ENCODE data around the gene GLS. TPM values are rescaled to one million over a fixed set of nuclear protein-coding genes. Genes with fewer than 3 reads are reported as not detected.
"Not testable (repeated sequence)": the region's sequence is repeated elsewhere in the genome, so short reads cannot be mapped to it uniquely, and the experiment has no call there.

Gene GLS
- total RNA-seq, 3 donors from 2014 or later: 96.7 to 157 (median 133) TPM

GRCh38 chr2:190950566-190950991 is 70.0 kb downstream of the GLS start:
- no peaks in the 10 kb centered on the region for H3K27me3 ChIP-seq
- no peaks in the 10 kb centered on the region for H3K9me3 ChIP-seq
- H3K27ac ChIP-seq: no peak overlapping the region
- intact Hi-C loops (cut with DNase I; ENCODE audit: low total_unique reads): no loop called here
- no peak for TF ChIP-seq CTCF (IDR thresholded peaks at IDR 0.05)
- no peak for TF ChIP-seq POLR2A (IDR thresholded peaks at IDR 0.05)
- TF ChIP-seq POLR2AphosphoS5 (IDR thresholded peaks at IDR 0.05): no peak
- peaks cover 0 to 6% of the 10 kb centered on the region in 2 donors for H3K4me1 ChIP-seq
- no peaks in the 10 kb centered on the region for H3K36me3 ChIP-seq
- no peak for DNase-seq (ENCODE audit: low spot score in 2 of 2)
- no peak overlapping the region for H3K4me3 ChIP-seq

GRCh38 chr2:190953257-190953656 is 72.6 kb downstream of the GLS start:
- Histone ChIP-seq H3K4me1 (peaks cover 0 to 6% of the 10 kb centered on the region in 2 donors), H3K27me3 (no peaks in the 10 kb centered on the region), H3K9me3 (no peaks in the 10 kb centered on the region), H3K36me3 (no peaks in the 10 kb centered on the region), H3K4me3 (no peak overlapping the region), H3K27ac (no peak overlapping the region)
- TF ChIP-seq POLR2AphosphoS5 (IDR thresholded peaks at IDR 0.05) (no peak), CTCF (IDR thresholded peaks at IDR 0.05) (no peak), POLR2A (IDR thresholded peaks at IDR 0.05) (no peak)
- DNase-seq (ENCODE audit: low spot score in 2 of 2): no peak
- intact Hi-C loops (cut with DNase I; ENCODE audit: low total_unique reads): no loop called here

- intact Hi-C loops (cut with DNase I; ENCODE audit: low total_unique reads): loop anchor here (5.0 kb wide), 1 partner anchor 1468 kb away; no protein-coding TSS in a partner anchor
- TF ChIP-seq POLR2A (IDR thresholded peaks at IDR 0.05): no peak
- TF ChIP-seq CTCF (IDR thresholded peaks at IDR 0.05): no peak
- TF ChIP-seq POLR2AphosphoS5 (IDR thresholded peaks at IDR 0.05): no peak
- Histone ChIP-seq H3K4me3 (no peak overlapping the region), H3K36me3 (no peaks in the 10 kb centered on the region), H3K27ac (no peak overlapping the region), H3K27me3 (no peaks in the 10 kb centered on the region), H3K4me1 (no peaks in the 10 kb centered on the region), H3K9me3 (no peaks in the 10 kb centered on the region)
- no peak for DNase-seq (ENCODE audit: low spot score in 2 of 2)
Measured at GRCh38 chr2:190959911-190960788, 79.5 kb downstream of the GLS start.

GRCh38 chr2:190961117-190961516 is 80.5 kb downstream of the GLS start:
- H3K27ac ChIP-seq; H3K4me3 ChIP-seq; H3K36me3 ChIP-seq; DNase-seq (ENCODE audit: low spot score in 2 of 2); H3K27me3 ChIP-seq; H3K9me3 ChIP-seq; H3K4me1 ChIP-seq: not testable (repeated sequence)
- intact Hi-C loops (cut with DNase I; ENCODE audit: low total_unique reads): loop anchor here (5.0 kb wide), 1 partner anchor 1469 kb away; no protein-coding TSS in a partner anchor

GRCh38 chr2:190961918-190962487 is 81.4 kb downstream of the GLS start:
- H3K27me3 ChIP-seq: no peaks in the 10 kb centered on the region
- H3K27ac ChIP-seq: no peak overlapping the region
- no peaks in the 10 kb centered on the region for H3K36me3 ChIP-seq

More at GRCh38 chr2:190961918-190962487, 81.4 kb downstream of the GLS start:
- Histone ChIP-seq H3K4me3 (no peak overlapping the region), H3K9me3 (no peaks in the 10 kb centered on the region), H3K4me1 (no peaks in the 10 kb centered on the region)
- DNase-seq (ENCODE audit: low spot score in 2 of 2): no peak
- intact Hi-C loops (cut with DNase I; ENCODE audit: low total_unique reads): loop anchor here (5.0 kb wide), 1 partner anchor 1470 kb away; no protein-coding TSS in a partner anchor
- TF ChIP-seq POLR2AphosphoS5 (IDR thresholded peaks at IDR 0.05): no peak
- no peak for TF ChIP-seq CTCF (IDR thresholded peaks at IDR 0.05)
- TF ChIP-seq POLR2A (IDR thresholded peaks at IDR 0.05): no peak
